KOPT-K1 (cell line): Measurements from ENCODE around the gene GBE1.

ENCODE experiments used
- H3K27ac ChIP-seq: fragments of 200-600 bp; sonication (generic); 2 replicates; pipeline ENCODE4 v1.5.1; 2016; ENCODE audit warnings: antibody characterized with exemption, mild to moderate bottlenecking, low read depth, low read length; ENCODE audit not compliant: poor library complexity, severe bottlenecking
- H3K36me3 ChIP-seq: fragments of 200-600 bp; sonication (generic); 2 replicates; pipeline ENCODE4 v1.5.1; 2017; ENCODE audit warnings: antibody characterized with exemption, mild to moderate bottlenecking, low read length, moderate library complexity; ENCODE audit not compliant: insufficient read depth
- H3K9me3 ChIP-seq: fragments of 200-600 bp; sonication (generic); 2 replicates; pipeline ENCODE4 v1.5.1; 2017; ENCODE audit warnings: antibody characterized with exemption, low read length, mild to moderate bottlenecking; ENCODE audit not compliant: insufficient read depth, poor library complexity, severe bottlenecking

Gene GBE1

GRCh38 chr3:81579744-81580143 is 181.7 kb downstream of the GBE1 start:
- H3K27ac ChIP-seq, result no peak overlapping the region
- H3K9me3 ChIP-seq, result no peaks in the 10 kb centered on the region
- peaks cover 5% of the 10 kb centered on the region; the same call in 1 of the 2 replicates for H3K36me3 ChIP-seq

- H3K36me3 ChIP-seq, result no peaks in the 10 kb centered on the region; the same call in 1 of the 2 replicates
- no peak overlapping the region for H3K27ac ChIP-seq
- no peaks in the 10 kb centered on the region for H3K9me3 ChIP-seq
Observed at GRCh38 chr3:81572201-81572756, 189.2 kb downstream of the GBE1 start.

GRCh38 chr3:81568378-81568777 is 193.1 kb downstream of the GBE1 start:
- Histone ChIP-seq H3K9me3 (no peaks in the 10 kb centered on the region), H3K36me3 (peaks cover 4% of the 10 kb centered on the region), H3K27ac (no peak overlapping the region)

- no peaks in the 10 kb centered on the region for H3K9me3 ChIP-seq
- peaks cover 4% of the 10 kb centered on the region for H3K36me3 ChIP-seq
- no peak overlapping the region for H3K27ac ChIP-seq
Observed at GRCh38 chr3:81565041-81565440, 196.4 kb downstream of the GBE1 start.

GRCh38 chr3:81558106-81558505 is 203.3 kb downstream of the GBE1 start:
- Histone ChIP-seq H3K27ac (no peak overlapping the region), H3K9me3 (no peaks in the 10 kb centered on the region), H3K36me3 (no peaks in the 10 kb centered on the region)

GRCh38 chr3:81554801-81555200 is 206.6 kb downstream of the GBE1 start:
- H3K9me3 ChIP-seq, result peaks cover 7% of the 10 kb centered on the region
- H3K36me3 ChIP-seq, result no peaks in the 10 kb centered on the region
- no peak overlapping the region for H3K27ac ChIP-seq

- Histone ChIP-seq H3K9me3 (peaks cover 11% of the 10 kb centered on the region), H3K36me3 (no peaks in the 10 kb centered on the region; the same call in 1 of the 2 replicates), H3K27ac (no peak overlapping the region)
Observed at GRCh38 chr3:81554388-81554787, 207.1 kb downstream of the GBE1 start.

GRCh38 chr3:81550415-81550814 is 211.0 kb downstream of the GBE1 start:
- Histone ChIP-seq H3K36me3 (no peaks in the 10 kb centered on the region; the same call in 1 of the 2 replicates), H3K9me3 (peaks cover 37% of the 10 kb centered on the region), H3K27ac (no peak overlapping the region)

GRCh38 chr3:81549831-81550230 is 211.6 kb downstream of the GBE1 start:
- H3K9me3 ChIP-seq, result peaks cover 37% of the 10 kb centered on the region
- H3K27ac ChIP-seq, result no peak overlapping the region
- H3K36me3 ChIP-seq, result no peaks in the 10 kb centered on the region; the same call in 1 of the 2 replicates

- Histone ChIP-seq H3K36me3 (no peaks in the 10 kb centered on the region; the same call in 1 of the 2 replicates), H3K9me3 (peaks cover 37% of the 10 kb centered on the region), H3K27ac (no peak overlapping the region)
Observed at GRCh38 chr3:81549388-81549787, 212.1 kb downstream of the GBE1 start.

- Histone ChIP-seq H3K36me3 (no peaks in the 10 kb centered on the region; the same call in 1 of the 2 replicates), H3K9me3 (peaks cover 37% of the 10 kb centered on the region), H3K27ac (no peak overlapping the region)
Observed at GRCh38 chr3:81545572-81545971, 215.9 kb downstream of the GBE1 start.

- no peak overlapping the region for H3K27ac ChIP-seq
- H3K9me3 ChIP-seq, result peaks cover 26% of the 10 kb centered on the region
- no peaks in the 10 kb centered on the region; the same call in 1 of the 2 replicates for H3K36me3 ChIP-seq
Observed at GRCh38 chr3:81544385-81544784, 217.1 kb downstream of the GBE1 start.

GRCh38 chr3:81540787-81541186 is 220.7 kb downstream of the GBE1 start:
- H3K27ac ChIP-seq, result no peak overlapping the region
- 0 out of 2 replicates have a peak, but pooled peaks cover 8% of the 10 kb centered on the region for H3K36me3 ChIP-seq
- H3K9me3 ChIP-seq, result no peaks in the 10 kb centered on the region

GRCh38 chr3:81531846-81532245 is 229.6 kb downstream of the GBE1 start:
- Histone ChIP-seq H3K36me3 (peaks cover 54% of the 10 kb centered on the region), H3K27ac (no peak overlapping the region)

GRCh38 chr3:81531263-81531662 is 230.2 kb downstream of the GBE1 start:
- Histone ChIP-seq H3K9me3 (no peaks in the 10 kb centered on the region), H3K27ac (no peak overlapping the region), H3K36me3 (peaks cover 50% of the 10 kb centered on the region)

More at GRCh38 chr3:81531846-81532245, 229.6 kb downstream of the GBE1 start:
- H3K9me3 ChIP-seq, result no peaks in the 10 kb centered on the region

- no peaks in the 10 kb centered on the region for H3K9me3 ChIP-seq
- no peak overlapping the region for H3K27ac ChIP-seq
- H3K36me3 ChIP-seq, result peaks cover 47% of the 10 kb centered on the region
Observed at GRCh38 chr3:81530180-81530939, 231.1 kb downstream of the GBE1 start.
